ENCODE data around the gene PUM1.

The PUM1 gene

GRCh38 chr1:30971496-30971895 is 94.0 kb downstream of the PUM1 start:
- TF ChIP-seq CTCF (IDR thresholded peaks at IDR 0.05) (no peak), ZFX (IDR thresholded peaks at IDR 0.05; ENCODE audit: borderline replicate concordance) (no peak)
- H3K27ac ChIP-seq: no peak overlapping the region

- TF ChIP-seq CTCF (IDR thresholded peaks at IDR 0.05) (no peak), ZFX (IDR thresholded peaks at IDR 0.05; ENCODE audit: borderline replicate concordance) (no peak)
- no peak overlapping the region for H3K27ac ChIP-seq
These were observed 95.6 kb downstream of the PUM1 start for GRCh38 chr1:30969903-30970302.

GRCh38 chr1:30968220-30968971 is 97.1 kb downstream of the PUM1 start:
- TF ChIP-seq ZFX (IDR thresholded peaks at IDR 0.05; ENCODE audit: borderline replicate concordance) (no peak), CTCF (IDR thresholded peaks at IDR 0.05) (no peak)
- no peak overlapping the region for H3K27ac ChIP-seq

GRCh38 chr1:30966690-30967369 is 98.7 kb downstream of the PUM1 start:
- TF ChIP-seq ZFX (IDR thresholded peaks at IDR 0.05; ENCODE audit: borderline replicate concordance) (no peak), CTCF (IDR thresholded peaks at IDR 0.05) (no peak)
- no peak overlapping the region for H3K27ac ChIP-seq

- no peak overlapping the region for H3K27ac ChIP-seq
- TF ChIP-seq CTCF (IDR thresholded peaks at IDR 0.05) (no peak), ZFX (IDR thresholded peaks at IDR 0.05; ENCODE audit: borderline replicate concordance) (no peak)
These were observed 99.5 kb downstream of the PUM1 start for GRCh38 chr1:30965924-30966599.

- no peak overlapping the region for H3K27ac ChIP-seq
- TF ChIP-seq CTCF (IDR thresholded peaks at IDR 0.05): no peak
These were observed 100.8 kb downstream of the PUM1 start for GRCh38 chr1:30964706-30965105.

Data from 22Rv1 (cell line).